ENCODE measurements around the gene NR6A1.

- TF ChIP-seq EZH2 (IDR thresholded peaks at IDR 0.05; ENCODE audit: borderline replicate concordance, low read length) (no peak), CTCF (conservative IDR thresholded peaks at IDR 0.05 in 1 of 2, IDR thresholded peaks at IDR 0.05 in 1 of 2; ENCODE audit: extremely low read depth in 1 of 2, insufficient read depth in 1 of 2, low read depth in 1 of 2, low read length in 2 of 2) (no peak)
These were observed 270.9 kb downstream of the NR6A1 start for GRCh38 chr9:124500028-124500795.

Data from mammary epithelial cell (primary cell).